ENCODE data around the gene LCE6A.

The LCE6A gene

DNA sequence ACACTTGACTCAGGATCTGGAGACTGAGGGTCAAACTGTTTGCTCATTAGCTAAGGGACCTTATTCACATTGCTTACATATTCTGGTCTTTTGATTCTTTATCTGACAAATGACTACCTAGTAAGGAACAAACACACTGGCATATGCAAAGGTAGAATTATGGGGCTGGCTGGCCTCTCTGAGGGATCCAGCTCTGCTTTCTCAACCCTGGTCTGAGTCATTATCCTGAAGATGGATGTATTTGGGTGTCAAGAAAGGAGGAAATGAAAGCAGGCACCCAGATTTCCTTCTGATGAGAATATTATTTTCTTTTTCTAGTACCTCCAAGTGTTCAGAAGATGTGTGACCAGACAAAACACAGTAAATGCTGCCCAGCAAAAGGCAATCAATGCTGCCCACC lies 41.4 kb downstream of the LCE6A start:
- DNase-seq (ENCODE audit: insufficient read length, low spot score) (no peak), FAIRE-seq (no peak)
- TF ChIP-seq, protein P1, sequence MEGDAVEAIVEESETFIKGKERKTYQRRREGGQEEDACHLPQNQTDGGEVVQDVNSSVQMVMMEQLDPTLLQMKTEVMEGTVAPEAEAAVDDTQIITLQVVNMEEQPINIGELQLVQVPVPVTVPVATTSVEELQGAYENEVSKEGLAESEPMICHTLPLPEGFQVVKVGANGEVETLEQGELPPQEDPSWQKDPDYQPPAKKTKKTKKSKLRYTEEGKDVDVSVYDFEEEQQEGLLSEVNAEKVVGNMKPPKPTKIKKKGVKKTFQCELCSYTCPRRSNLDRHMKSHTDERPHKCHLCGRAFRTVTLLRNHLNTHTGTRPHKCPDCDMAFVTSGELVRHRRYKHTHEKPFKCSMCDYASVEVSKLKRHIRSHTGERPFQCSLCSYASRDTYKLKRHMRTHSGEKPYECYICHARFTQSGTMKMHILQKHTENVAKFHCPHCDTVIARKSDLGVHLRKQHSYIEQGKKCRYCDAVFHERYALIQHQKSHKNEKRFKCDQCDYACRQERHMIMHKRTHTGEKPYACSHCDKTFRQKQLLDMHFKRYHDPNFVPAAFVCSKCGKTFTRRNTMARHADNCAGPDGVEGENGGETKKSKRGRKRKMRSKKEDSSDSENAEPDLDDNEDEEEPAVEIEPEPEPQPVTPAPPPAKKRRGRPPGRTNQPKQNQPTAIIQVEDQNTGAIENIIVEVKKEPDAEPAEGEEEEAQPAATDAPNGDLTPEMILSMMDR (IDR thresholded peaks at IDR 0.05; ENCODE audit: insufficient read depth, missing control alignments), result no peak

DNA sequence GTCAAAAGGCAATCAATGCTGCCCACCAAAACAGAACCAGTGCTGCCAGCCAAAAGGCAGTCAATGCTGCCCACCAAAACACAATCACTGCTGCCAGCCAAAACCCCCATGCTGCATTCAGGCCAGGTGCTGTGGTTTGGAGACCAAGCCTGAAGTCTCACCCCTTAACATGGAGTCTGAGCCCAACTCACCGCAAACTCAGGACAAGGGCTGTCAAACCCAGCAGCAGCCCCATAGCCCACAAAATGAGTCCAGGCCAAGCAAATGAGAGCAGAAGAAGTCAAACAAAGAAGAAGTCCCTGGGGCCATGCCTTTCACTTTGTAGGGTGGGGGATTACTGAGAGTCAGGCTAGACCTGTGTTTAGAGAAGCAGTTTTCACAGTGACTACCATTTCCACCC lies 41.9 kb downstream of the LCE6A start:
- FAIRE-seq (no peak), DNase-seq (ENCODE audit: insufficient read length, low spot score) (no peak)
- TF ChIP-seq, protein P1 (IDR thresholded peaks at IDR 0.05; ENCODE audit: insufficient read depth, missing control alignments), result no peak

DNA sequence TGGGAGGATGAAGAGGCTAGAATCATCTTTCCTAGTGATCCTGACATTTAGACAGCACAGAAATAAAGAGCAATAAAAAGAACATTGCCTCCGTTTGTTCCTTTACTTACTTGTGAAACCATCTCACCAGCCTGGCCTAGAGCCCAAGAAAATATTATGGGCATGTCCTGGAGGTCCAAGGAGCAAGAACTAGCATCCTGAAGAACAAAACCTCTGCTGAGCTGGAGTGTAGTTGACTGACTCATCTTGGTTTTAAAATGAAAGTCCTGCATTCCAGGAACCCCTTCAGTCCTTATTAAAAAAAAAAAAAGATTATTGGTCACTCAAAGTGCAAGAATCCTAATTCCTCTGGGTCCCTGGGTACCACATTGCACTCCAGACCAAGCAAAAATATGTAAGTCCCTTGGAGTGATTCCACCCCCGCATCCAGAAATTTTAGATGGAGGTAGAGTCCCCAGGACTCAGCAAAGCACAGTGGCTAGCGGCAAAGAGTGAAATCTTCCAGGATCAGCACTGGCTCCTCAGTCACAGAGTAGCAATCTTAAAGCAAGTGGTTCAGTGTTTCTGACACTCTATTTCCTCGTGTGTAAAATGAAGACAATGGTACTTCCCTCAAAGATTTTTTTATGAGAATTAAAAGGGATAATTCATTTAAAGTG lies 42.4 kb downstream of the LCE6A start:
- TF ChIP-seq, protein P1 (IDR thresholded peaks at IDR 0.05; ENCODE audit: insufficient read depth, missing control alignments), result no peak
- DNase-seq (ENCODE audit: insufficient read length, low spot score) (no peak), FAIRE-seq (no peak)

DNA sequence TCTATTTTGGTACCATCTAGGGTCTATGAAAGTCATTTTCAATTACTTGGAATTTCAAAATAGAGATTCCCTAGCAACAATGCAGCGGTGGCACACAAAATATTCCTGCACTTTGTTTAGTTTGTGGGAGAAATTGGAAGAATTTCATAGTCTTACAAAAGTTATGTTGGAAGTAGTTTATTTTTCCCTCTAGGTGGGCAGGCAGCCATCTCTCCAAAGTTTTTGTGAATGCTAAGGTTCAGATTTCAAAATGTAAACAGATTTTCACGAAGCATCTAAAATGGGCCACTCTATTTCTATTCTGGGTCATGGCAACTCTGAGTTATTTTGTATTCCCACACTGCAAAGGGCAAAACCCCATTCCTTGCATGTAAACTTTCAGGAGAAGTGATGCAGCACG lies 43.4 kb downstream of the LCE6A start:
- FAIRE-seq (no peak), DNase-seq (ENCODE audit: insufficient read length, low spot score) (no peak)
- TF ChIP-seq, protein P1 (IDR thresholded peaks at IDR 0.05; ENCODE audit: insufficient read depth, missing control alignments), result no peak

DNA sequence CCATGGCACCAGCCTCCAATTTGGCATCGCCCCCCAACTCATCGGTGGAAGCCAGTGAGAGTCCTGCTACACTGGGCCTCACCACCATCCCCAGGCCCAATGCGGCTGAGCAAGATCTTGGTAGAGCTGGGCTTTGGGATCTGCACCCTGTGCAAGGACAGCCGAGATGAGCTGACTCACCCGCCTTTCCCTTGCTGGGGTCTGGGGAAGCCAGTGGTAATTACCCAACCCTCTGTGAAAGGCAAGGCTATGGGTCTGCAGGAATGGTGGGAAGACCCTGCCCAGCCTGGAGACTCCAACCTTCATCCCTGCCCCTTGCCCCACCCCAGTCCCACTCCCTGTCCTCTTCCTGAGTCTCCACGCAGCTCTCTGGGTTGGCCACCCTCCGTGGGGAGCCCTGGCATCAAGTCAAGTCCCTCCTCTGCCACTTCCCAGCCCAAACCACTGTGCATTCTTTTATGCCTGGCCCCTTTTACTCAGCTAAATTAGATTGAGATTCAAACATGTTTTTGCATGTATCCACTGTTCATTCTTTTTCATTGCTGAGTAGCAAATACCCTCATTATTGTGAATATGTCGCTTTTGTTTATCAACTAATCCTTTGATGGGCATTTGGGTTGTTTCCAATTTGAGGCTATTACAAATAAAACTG lies 44.2 kb downstream of the LCE6A start:
- no peak for DNase-seq (ENCODE audit: insufficient read length, low spot score)
- TF ChIP-seq, protein P1 (IDR thresholded peaks at IDR 0.05; ENCODE audit: insufficient read depth, missing control alignments), result no peak
- no peak for FAIRE-seq

DNA sequence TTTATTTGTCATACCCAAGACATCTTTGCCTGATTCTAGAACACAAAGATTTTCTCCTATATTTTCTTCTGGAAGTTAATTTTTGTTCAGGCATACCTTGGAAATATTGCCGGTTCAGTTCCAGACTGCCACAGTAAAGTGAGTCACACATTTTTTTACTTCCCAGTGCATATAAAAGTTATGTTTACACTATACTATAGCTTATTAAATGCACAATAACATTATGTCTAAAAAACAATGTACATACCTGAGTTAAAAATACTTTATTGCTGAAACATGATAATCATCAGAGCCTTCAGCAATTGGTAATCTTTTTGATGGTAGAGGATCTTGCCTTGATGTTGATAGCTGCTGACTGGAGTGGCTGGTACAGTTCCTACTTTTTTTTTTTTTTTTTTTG lies 45.5 kb downstream of the LCE6A start:
- no peak for DNase-seq (ENCODE audit: insufficient read length, low spot score)
- TF ChIP-seq, protein P1 (IDR thresholded peaks at IDR 0.05; ENCODE audit: insufficient read depth, missing control alignments), result no peak
- no peak for FAIRE-seq

Measured in D721Med (cell line).